ENCODE data around the gene DENND1A. TPM values are rescaled to one million over a fixed set of nuclear protein-coding genes. Genes with fewer than 3 reads are reported as not detected.

Gene DENND1A
- total and polyA plus RNA-seq, 2 of the 13 experiments (the other 11 are each of a cell fraction or from before 2014, with no cell fraction given): 14.8 to 30.1 TPM

DNA sequence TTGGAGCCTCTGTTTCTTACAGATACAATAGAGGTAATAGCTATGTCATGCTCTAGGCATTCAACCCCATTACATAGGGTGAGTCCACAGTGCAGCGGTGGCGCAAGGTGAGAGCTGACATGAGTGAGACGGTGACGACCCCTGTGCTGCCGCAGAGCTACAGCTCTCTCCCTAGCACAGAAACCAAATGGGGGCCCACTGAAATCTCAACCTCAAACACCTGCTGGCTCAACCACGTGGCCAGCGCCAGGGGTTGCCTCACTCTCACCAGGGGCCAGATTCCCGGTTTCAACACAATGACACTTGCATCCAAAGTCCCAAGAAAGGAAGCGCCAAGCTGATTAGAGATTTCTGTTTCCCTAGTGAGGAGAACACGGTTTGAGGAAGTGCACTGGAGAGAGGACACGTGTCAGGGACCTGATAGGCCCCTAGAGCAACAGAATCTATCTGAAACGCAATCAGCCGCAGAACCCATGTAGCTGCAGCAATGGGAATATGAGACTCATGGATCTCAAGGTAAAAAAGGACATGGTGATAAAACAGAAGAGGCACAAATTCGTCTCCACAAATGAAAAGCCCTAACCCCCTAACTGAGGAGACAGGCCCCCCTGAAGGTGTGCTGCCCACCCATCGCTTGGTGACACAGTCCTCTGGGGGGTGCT, 459.7 kb downstream of the DENND1A start (continued):
- TF ChIP-seq, protein P1, sequence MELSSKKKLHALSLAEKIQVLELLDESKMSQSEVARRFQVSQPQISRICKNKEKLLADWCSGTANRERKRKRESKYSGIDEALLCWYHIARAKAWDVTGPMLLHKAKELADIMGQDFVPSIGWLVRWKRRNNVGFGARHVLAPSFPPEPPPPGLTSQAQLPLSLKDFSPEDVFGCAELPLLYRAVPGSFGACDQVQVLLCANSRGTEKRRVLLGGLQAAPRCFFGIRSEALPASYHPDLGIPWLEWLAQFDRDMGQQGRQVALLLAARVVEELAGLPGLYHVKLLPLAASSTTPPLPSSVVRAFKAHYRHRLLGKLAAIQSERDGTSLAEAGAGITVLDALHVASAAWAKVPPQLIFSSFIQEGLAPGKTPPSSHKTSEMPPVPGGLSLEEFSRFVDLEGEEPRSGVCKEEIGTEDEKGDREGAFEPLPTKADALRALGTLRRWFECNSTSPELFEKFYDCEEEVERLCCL (CRISPR knock-in tag; IDR thresholded peaks at IDR 0.05; ENCODE audit: borderline replicate concordance): no peak
- peak; percentile 47; the same call in 1 of the 2 replicates for TF ChIP-seq ARID3A (IDR thresholded peaks at IDR 0.05; ENCODE audit: low read depth, low read length)
- TF ChIP-seq ERF (CRISPR knock-in tag; IDR thresholded peaks at IDR 0.05): peak; percentile 80; the same call in 1 of the 2 replicates
- TF ChIP-seq ZNF205 (CRISPR knock-in tag; IDR thresholded peaks at IDR 0.05): peak; percentile 99
- TF ChIP-seq, protein P2, sequence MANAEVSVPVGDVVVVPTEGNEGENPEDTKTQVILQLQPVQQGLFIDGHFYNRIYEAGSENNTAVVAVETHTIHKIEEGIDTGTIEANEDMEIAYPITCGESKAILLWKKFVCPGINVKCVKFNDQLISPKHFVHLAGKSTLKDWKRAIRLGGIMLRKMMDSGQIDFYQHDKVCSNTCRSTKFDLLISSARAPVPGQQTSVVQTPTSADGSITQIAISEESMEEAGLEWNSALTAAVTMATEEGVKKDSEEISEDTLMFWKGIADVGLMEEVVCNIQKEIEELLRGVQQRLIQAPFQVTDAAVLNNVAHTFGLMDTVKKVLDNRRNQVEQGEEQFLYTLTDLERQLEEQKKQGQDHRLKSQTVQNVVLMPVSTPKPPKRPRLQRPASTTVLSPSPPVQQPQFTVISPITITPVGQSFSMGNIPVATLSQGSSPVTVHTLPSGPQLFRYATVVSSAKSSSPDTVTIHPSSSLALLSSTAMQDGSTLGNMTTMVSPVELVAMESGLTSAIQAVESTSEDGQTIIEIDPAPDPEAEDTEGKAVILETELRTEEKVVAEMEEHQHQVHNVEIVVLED (CRISPR knock-in tag; IDR thresholded peaks at IDR 0.05; ENCODE audit: borderline replicate concordance): peak; percentile 52; the same call in 1 of the 2 replicates
- peak; percentile 42; the same call in 1 of the 2 replicates for TF ChIP-seq CBX5 (CRISPR knock-in tag; IDR thresholded peaks at IDR 0.05; ENCODE audit: borderline replicate concordance)
- TF ChIP-seq KAT8 (CRISPR knock-in tag; IDR thresholded peaks at IDR 0.05): peak; percentile 73; the same call in 1 of the 2 replicates
- TF ChIP-seq ATM (IDR thresholded peaks at IDR 0.05; ENCODE audit: borderline replicate concordance): no peak
- peak; percentile 92 for TF ChIP-seq ZNF605 (CRISPR knock-in tag; IDR thresholded peaks at IDR 0.05)
- no peak for TF ChIP-seq POLR2G (IDR thresholded peaks at IDR 0.05; ENCODE audit: low read depth, low read length)
- TF ChIP-seq ZNF224 (CRISPR knock-in tag; IDR thresholded peaks at IDR 0.05): peak; percentile 77; the same call in 1 of the 2 replicates
- no peak for TF ChIP-seq ZNF703 (CRISPR knock-in tag; IDR thresholded peaks at IDR 0.05; ENCODE audit: borderline replicate concordance)
- TF ChIP-seq FOXP4 (CRISPR knock-in tag; IDR thresholded peaks at IDR 0.05): peak; percentile 76
- TF ChIP-seq ZNF326 (CRISPR knock-in tag; IDR thresholded peaks at IDR 0.05; ENCODE audit: borderline replicate concordance): no peak
- no peak for TF ChIP-seq GLI4 (CRISPR knock-in tag; IDR thresholded peaks at IDR 0.05; ENCODE audit: borderline replicate concordance)
- no peak for TF ChIP-seq ZNF777 (CRISPR knock-in tag; IDR thresholded peaks at IDR 0.05)
- TF ChIP-seq CREB1 (IDR thresholded peaks at IDR 0.05): no peak; the same call in 1 of the 2 replicates
- peak; percentile 80 for TF ChIP-seq CREB1 (CRISPR knock-in tag; IDR thresholded peaks at IDR 0.05)
- TF ChIP-seq PRMT3 (CRISPR knock-in tag; IDR thresholded peaks at IDR 0.05; ENCODE audit: borderline replicate concordance, low read depth): no peak
